Heart left ventricle (tissue), 13 donors: ENCODE results near the gene MED27.

Experiments used
- CTCF ChIP-seq, 12 donors: fragments of 200-600 bp; sonication (generic) in 4 of 12; IDR thresholded peaks; one replicate each; pipeline versions ENCODE4 v1.5.0 to v1.8.0; 2018 to 2022; ENCODE audit warnings: antibody characterized with exemption in 12 of 12, mild to moderate bottlenecking in 5 of 12
- POLR2A ChIP-seq, 2 donors: fragments of 450-650 bp; IDR thresholded peaks; one replicate each; pipeline ENCODE4 v1.6.1; 2017; ENCODE audit warnings: antibody characterized with exemption in 2 of 2, mild to moderate bottlenecking in 2 of 2, moderate library complexity in 2 of 2
- donor health status: ischemic (EF 13 %, LVEDD 7.1; RV severe dilation, severe dysfunction).
- donor health status: DM: no; HTN: yes; CAD: no.
- donor health status: DM: no; HTN: no; CAD: no.
- donor health status: ischemic (EF 25% LVEDD 6.9; RV normal size, moderate dysfunction).
- donor health status: ischemic (EF 25% LVEDD 5.7; RV mildly dilated, moderate dysfunction).
- donor health status: ischemic (EF 35%, LVEDD 5.7; RV mildly dilated, moderate dysfunction).
- donor health status: nonischemic (EF 11% LVEDD 7.7; RV severe dilation, severe dysfunction).
- donor health status: DM: yes; HTN: yes; CAD: no.
- donor health status: PGD.
- donor health status: ischemic (EF 29% LVEDD 5.4; RV normal size, mild dysfunction).
- donor health status: nonischemic (EF 23%, LVEDD 6.1; RV moderate dilation, normal function).

GRCh38 chr9:132059361-132059760 lies 20.3 kb downstream of the MED27 start:
- no peak for TF ChIP-seq CTCF (IDR thresholded peaks at IDR 0.05)
- no peak for TF ChIP-seq POLR2A (IDR thresholded peaks at IDR 0.05)
